Glutamatergic neuron (in vitro differentiated cells): ENCODE measurements around the gene ZBTB44. TPM values are rescaled to one million over a fixed set of nuclear protein-coding genes. Genes with fewer than 3 reads are reported as not detected.
A peak's percentile ranks its signal among the peaks of the same experiment; 100 is the strongest.
"Not testable (repeated sequence)": the region's sequence is repeated elsewhere in the genome, so short reads cannot be mapped to it uniquely, and the experiment has no call there.

Experiments used
- DNase-seq: peaks from one replicate; pipeline ENCODE4 v3.0.0; 2022
- H3K27ac Mint-ChIP-seq: one replicate; pipeline ENCODE4 v1.8.0; 2020; ENCODE audit warnings: mild to moderate bottlenecking, mixed read lengths, inconsistent platforms; ENCODE audit not compliant: unreplicated experiment
- H3K27me3 Mint-ChIP-seq: one replicate; pipeline ENCODE4 v1.8.0; 2020; ENCODE audit warnings: mild to moderate bottlenecking, moderate library complexity, mixed read lengths, inconsistent platforms; ENCODE audit not compliant: unreplicated experiment
- H3K36me3 Mint-ChIP-seq: one replicate; pipeline ENCODE4 v1.8.0; 2020; ENCODE audit warnings: mild to moderate bottlenecking, mixed read lengths, inconsistent platforms; ENCODE audit not compliant: unreplicated experiment
- H3K4me1 Mint-ChIP-seq: one replicate; pipeline ENCODE4 v1.8.0; 2020; ENCODE audit warnings: mild to moderate bottlenecking, low read depth, mixed read lengths, inconsistent platforms; ENCODE audit not compliant: unreplicated experiment
- H3K4me3 Mint-ChIP-seq: one replicate; pipeline ENCODE4 v1.8.0; 2020; ENCODE audit warnings: mild to moderate bottlenecking, mixed read lengths, inconsistent platforms; ENCODE audit not compliant: unreplicated experiment
- H3K9me3 Mint-ChIP-seq: one replicate; pipeline ENCODE4 v1.8.0; 2020; ENCODE audit warnings: mild to moderate bottlenecking, moderate library complexity, mixed read lengths, inconsistent platforms; ENCODE audit not compliant: unreplicated experiment
- total RNA-seq: library from RNA; stranded (reverse); fragmentation: NEBNext Ultra II Directional; extraction: Animal tissue kit (Norgen Biotek cat#: 25700); gene quantifications from one replicate; pipeline ENCODE4 v1.2.1, GENCODE V29; 2021; ENCODE audit not compliant: unreplicated experiment
- TF ChIP-seq, protein P1 (sequence below): fragments of 200-600 bp; sonication (generic); IDR thresholded peaks from one replicate; pipeline ENCODE4 v1.5.0; 2021; ENCODE audit not compliant: partially characterized antibody, unreplicated experiment

The ZBTB44 gene
- total RNA-seq, 1 donor from 2014 or later, result 23.3 TPM

DNA sequence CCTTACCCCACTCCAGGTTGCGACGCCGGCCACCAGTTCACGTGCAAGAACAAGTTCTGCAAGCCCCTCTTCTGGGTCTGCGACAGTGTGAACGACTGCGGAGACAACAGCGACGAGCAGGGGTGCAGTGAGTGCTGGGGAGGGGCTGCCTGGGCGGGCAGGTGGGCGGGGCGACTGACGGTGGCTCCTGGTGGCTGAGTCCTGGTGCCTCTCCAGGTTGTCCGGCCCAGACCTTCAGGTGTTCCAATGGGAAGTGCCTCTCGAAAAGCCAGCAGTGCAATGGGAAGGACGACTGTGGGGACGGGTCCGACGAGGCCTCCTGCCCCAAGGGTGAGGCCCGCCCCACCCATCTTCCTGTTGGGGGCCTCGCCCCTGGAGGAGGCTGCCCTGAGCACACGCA, 116.4 kb downstream of the ZBTB44 start:
- no peak for DNase-seq
- peaks cover 7% of the 10 kb centered on the region for H3K9me3 Mint-ChIP-seq
- no peak overlapping the region for H3K27ac Mint-ChIP-seq
- TF ChIP-seq, protein P1, sequence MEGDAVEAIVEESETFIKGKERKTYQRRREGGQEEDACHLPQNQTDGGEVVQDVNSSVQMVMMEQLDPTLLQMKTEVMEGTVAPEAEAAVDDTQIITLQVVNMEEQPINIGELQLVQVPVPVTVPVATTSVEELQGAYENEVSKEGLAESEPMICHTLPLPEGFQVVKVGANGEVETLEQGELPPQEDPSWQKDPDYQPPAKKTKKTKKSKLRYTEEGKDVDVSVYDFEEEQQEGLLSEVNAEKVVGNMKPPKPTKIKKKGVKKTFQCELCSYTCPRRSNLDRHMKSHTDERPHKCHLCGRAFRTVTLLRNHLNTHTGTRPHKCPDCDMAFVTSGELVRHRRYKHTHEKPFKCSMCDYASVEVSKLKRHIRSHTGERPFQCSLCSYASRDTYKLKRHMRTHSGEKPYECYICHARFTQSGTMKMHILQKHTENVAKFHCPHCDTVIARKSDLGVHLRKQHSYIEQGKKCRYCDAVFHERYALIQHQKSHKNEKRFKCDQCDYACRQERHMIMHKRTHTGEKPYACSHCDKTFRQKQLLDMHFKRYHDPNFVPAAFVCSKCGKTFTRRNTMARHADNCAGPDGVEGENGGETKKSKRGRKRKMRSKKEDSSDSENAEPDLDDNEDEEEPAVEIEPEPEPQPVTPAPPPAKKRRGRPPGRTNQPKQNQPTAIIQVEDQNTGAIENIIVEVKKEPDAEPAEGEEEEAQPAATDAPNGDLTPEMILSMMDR, result no peak
- peaks cover 2% of the 10 kb centered on the region for H3K27me3 Mint-ChIP-seq
- H3K36me3 Mint-ChIP-seq, result peaks cover 6% of the 10 kb centered on the region
- peaks cover 6% of the 10 kb centered on the region for H3K4me1 Mint-ChIP-seq
- H3K4me3 Mint-ChIP-seq, result no peak overlapping the region

DNA sequence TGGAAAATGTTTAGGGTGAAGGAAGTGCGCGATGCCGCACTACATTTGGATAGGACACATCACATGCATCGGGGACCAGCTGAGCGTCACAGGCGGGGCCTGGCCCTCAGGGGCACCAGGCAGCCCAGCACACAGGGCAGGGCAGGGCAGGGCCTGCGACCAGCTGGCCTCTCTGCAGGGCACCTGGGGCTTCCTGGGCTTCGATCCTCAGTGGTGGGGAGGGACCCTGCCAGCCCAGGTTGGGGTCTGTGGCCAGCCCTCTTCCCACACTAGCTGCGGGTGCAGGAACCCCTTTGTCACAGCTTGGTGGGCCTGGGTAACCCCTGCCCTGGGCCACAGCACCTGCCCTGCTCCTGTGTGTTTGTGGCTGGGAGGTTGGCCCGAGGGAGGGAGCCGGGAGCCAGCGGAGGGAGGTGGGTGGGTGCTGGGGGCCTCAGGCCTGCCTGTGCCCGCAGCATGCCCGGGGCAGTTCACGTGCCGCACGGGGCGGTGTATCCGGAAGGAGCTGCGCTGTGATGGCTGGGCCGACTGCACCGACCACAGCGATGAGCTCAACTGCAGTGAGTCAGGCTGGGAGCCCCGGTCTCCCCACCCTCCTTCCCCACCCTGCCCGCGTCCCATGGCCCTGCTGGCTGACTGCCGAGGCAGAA, 117.2 kb downstream of the ZBTB44 start:
- peaks cover 2% of the 10 kb centered on the region for H3K27me3 Mint-ChIP-seq
- TF ChIP-seq, protein P1, result no peak

DNA sequence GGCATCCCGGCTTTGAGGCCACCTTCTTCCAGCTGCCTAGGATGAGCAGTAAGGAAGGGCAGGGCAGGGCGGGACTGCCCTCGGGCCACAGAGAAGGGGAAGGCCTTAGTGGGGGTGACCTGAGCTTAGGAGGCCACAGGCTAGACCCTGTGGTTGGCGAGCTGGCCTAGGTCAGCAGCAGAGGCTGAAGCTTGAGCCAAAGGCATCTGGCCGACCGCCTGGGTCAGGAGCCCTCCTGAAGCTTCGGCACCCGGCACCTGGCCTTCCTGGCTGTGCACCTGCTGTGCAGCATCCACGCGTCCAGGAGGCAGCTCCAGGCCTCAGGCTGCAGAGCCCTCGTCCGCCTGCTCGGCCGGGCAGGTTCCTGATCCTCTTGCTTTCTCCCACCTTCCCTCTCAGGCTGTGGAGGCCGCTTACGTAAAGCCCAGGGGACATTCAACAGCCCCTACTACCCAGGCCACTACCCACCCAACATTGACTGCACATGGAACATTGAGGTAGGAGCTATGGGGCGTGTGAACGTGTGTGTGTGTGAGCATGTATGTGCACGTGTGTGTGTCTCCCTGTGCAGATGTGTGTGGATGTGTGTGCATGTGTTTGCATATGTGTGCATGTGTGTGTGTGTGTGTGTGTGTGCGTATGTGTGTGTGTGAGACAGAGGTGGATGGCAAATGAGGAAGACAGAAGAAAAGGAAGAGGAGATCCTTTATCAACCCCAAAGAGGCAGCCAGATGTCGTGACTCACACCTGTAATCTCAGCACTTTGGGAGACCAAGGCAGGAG, 120.3 kb downstream of the ZBTB44 start:
- DNase-seq, result no peak
- peak overlapping the region; percentile 70 for H3K27ac Mint-ChIP-seq
- peaks cover 6% of the 10 kb centered on the region for H3K4me1 Mint-ChIP-seq
- peaks cover 2% of the 10 kb centered on the region for H3K27me3 Mint-ChIP-seq
- no peak overlapping the region for H3K4me3 Mint-ChIP-seq
- H3K9me3 Mint-ChIP-seq, result peaks cover 4% of the 10 kb centered on the region
- TF ChIP-seq, protein P1, result no peak
- H3K36me3 Mint-ChIP-seq, result no peaks in the 10 kb centered on the region

More for the DNA sequence above, 117.2 kb downstream of the ZBTB44 start:
- Mint-ChIP-seq H3K4me3 (peak overlapping the region; percentile 32), H3K4me1 (peaks cover 6% of the 10 kb centered on the region), H3K36me3 (peaks cover 6% of the 10 kb centered on the region), H3K27ac (no peak overlapping the region), H3K9me3 (peaks cover 7% of the 10 kb centered on the region)
- DNase-seq, result no peak

DNA sequence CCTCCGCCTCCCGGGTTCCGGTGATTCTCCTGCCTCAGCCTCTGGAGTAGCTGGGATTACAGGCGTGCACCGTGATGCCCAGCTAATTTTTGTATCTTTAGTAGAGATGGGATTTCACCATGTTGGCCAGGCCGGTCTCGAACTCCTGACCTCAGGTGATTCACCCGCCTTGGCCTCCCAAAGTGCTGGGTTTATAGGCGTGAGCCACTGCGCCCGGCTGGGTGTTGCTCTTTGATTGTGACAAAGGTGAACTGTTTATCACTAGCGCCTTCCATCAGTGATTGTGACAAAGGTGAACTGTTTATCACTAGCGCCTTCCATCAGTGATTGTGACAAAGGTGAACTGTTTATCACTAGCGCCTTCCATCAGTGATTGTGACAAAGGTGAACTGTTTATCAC, 121.2 kb downstream of the ZBTB44 start:
- H3K4me1 Mint-ChIP-seq, H3K9me3 Mint-ChIP-seq, H3K27ac Mint-ChIP-seq, H3K27me3 Mint-ChIP-seq, H3K36me3 Mint-ChIP-seq, DNase-seq, H3K4me3 Mint-ChIP-seq: not testable (repeated sequence)

DNA sequence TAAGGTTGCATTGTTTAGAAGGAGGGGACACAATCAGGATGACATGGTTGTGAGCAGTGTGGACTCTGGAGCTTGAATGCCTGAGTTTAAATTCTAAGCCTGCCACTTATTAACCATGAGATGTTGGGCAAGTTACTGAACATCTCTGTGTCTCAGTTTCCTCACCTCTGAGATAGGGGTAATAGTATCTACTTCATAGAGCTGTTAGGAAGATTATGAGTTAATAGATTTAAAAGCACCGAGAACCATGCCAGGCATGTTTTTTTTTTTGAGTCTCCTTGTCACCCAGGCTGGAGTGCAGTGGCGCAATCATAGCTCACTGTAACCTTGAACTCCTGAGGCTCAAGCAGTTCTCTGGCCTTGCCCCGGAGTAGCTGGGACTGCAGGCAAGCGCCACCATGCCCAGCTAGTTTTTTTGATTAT, 121.9 kb downstream of the ZBTB44 start:
- no peak for DNase-seq
- H3K9me3 Mint-ChIP-seq, result peaks cover 4% of the 10 kb centered on the region
- H3K27me3 Mint-ChIP-seq, result peaks cover 4% of the 10 kb centered on the region

More for the DNA sequence above, 121.9 kb downstream of the ZBTB44 start:
- Mint-ChIP-seq H3K36me3 (no peaks in the 10 kb centered on the region), H3K27ac (no peak overlapping the region), H3K4me1 (peaks cover 6% of the 10 kb centered on the region), H3K4me3 (no peak overlapping the region)
- TF ChIP-seq, protein P1, result no peak
